ENCODE results near the gene GHITM. TPM values are rescaled to one million over a fixed set of nuclear protein-coding genes. Genes with fewer than 3 reads are reported as not detected.

The GHITM gene
- total and polyA plus RNA-seq, 7 donors = 140 to 618 (median 212) TPM

- Histone ChIP-seq H3K4me1 (no peaks in the 10 kb centered on the region), H3K9me3 (no peaks in the 10 kb centered on the region), H3K27me3 (peaks cover 0 to 4% (median 0%) of the 10 kb centered on the region in 3 donors), H3K4me3 (no peak overlapping the region), H3K27ac (no peak overlapping the region), H3K36me3 (no peaks in the 10 kb centered on the region)
- DNase-seq = no peak
- intact Hi-C loops (cut with DNase I) = no loop called here
- TF ChIP-seq POLR2A (IDR thresholded peaks at IDR 0.05) = no peak
- no peak for TF ChIP-seq CTCF (IDR thresholded peaks at IDR 0.05)
- TF ChIP-seq POLR2AphosphoS5 (IDR thresholded peaks at IDR 0.05) = no peak
- TF ChIP-seq EP300 (IDR thresholded peaks at IDR 0.05) = no peak
- WGBS, 2 donors = 16 to 61% methylated on average over 4 of the region's 4 CpGs
Measured at GRCh38 chr10:84184517-84184916, 45.2 kb downstream of the GHITM start.

- TF ChIP-seq EP300 (IDR thresholded peaks at IDR 0.05) (no peak), POLR2A (IDR thresholded peaks at IDR 0.05) (no peak), CTCF (IDR thresholded peaks at IDR 0.05) (no peak), POLR2AphosphoS5 (IDR thresholded peaks at IDR 0.05) (no peak)
- no peak overlapping the region for H3K27ac ChIP-seq
- no peaks in the 10 kb centered on the region for H3K4me1 ChIP-seq
- intact Hi-C loops (cut with DNase I) = no loop called here
- no peaks in the 10 kb centered on the region for H3K9me3 ChIP-seq
- H3K36me3 ChIP-seq = no peaks in the 10 kb centered on the region
- peaks cover 0 to 10% (median 0%) of the 10 kb centered on the region in 3 donors for H3K27me3 ChIP-seq
- 69 to 76% methylated on average over 11 of the region's 11 CpGs for WGBS, 2 donors
- no peak for DNase-seq
- no peak overlapping the region for H3K4me3 ChIP-seq
Measured at GRCh38 chr10:84185526-84186175, 46.3 kb downstream of the GHITM start.

GRCh38 chr10:84188815-84189214 is 49.5 kb downstream of the GHITM start:
- 15 to 58% methylated on average over 3 of the region's 3 CpGs for WGBS, 2 donors
- Histone ChIP-seq H3K27ac (no peak overlapping the region), H3K36me3 (no peaks in the 10 kb centered on the region), H3K4me1 (peaks cover 0 to under 1% (median 0%) of the 10 kb centered on the region in 4 donors), H3K9me3 (no peaks in the 10 kb centered on the region), H3K4me3 (no peak overlapping the region), H3K27me3 (peaks cover 0 to 25% (median 0%) of the 10 kb centered on the region in 3 donors)
- no peak for TF ChIP-seq POLR2A (IDR thresholded peaks at IDR 0.05)
- TF ChIP-seq EP300 (IDR thresholded peaks at IDR 0.05) = no peak
- TF ChIP-seq CTCF (IDR thresholded peaks at IDR 0.05) = no peak
- TF ChIP-seq POLR2AphosphoS5 (IDR thresholded peaks at IDR 0.05) = no peak
- DNase-seq = no peak
- intact Hi-C loops (cut with DNase I) = no loop called here

GRCh38 chr10:84190621-84191020 is 51.3 kb downstream of the GHITM start:
- Histone ChIP-seq H3K9me3 (no peaks in the 10 kb centered on the region), H3K4me3 (no peak overlapping the region), H3K36me3 (no peaks in the 10 kb centered on the region), H3K4me1 (peaks cover 0 to 18% (median 15%) of the 10 kb centered on the region in 4 donors), H3K27me3 (peaks cover 0 to 39% (median 14%) of the 10 kb centered on the region in 3 donors), H3K27ac (no peak overlapping the region)
- 78 to 94% methylated on average over 3 of the region's 3 CpGs for WGBS, 2 donors
- TF ChIP-seq CTCF (IDR thresholded peaks at IDR 0.05) = no peak
- no peak for TF ChIP-seq EP300 (IDR thresholded peaks at IDR 0.05)
- TF ChIP-seq POLR2AphosphoS5 (IDR thresholded peaks at IDR 0.05) = no peak
- TF ChIP-seq POLR2A (IDR thresholded peaks at IDR 0.05) = no peak
- intact Hi-C loops (cut with DNase I) = no loop called here
- peak; percentile 32 for DNase-seq

GRCh38 chr10:84191106-84191505 is 51.8 kb downstream of the GHITM start:
- no peak overlapping the region for H3K4me3 ChIP-seq
- 60 to 87% methylated on average over 5 of the region's 5 CpGs for WGBS, 2 donors
- intact Hi-C loops (cut with DNase I) = no loop called here
- DNase-seq = no peak
- no peak overlapping the region for H3K27ac ChIP-seq
- H3K36me3 ChIP-seq = no peaks in the 10 kb centered on the region
- H3K9me3 ChIP-seq = no peaks in the 10 kb centered on the region
- peaks cover 0 to 23% (median 19%) of the 10 kb centered on the region in 4 donors for H3K4me1 ChIP-seq
- H3K27me3 ChIP-seq = peaks cover 0 to 44% (median 14%) of the 10 kb centered on the region in 3 donors
- no peak for TF ChIP-seq CTCF (IDR thresholded peaks at IDR 0.05)
- TF ChIP-seq POLR2A (IDR thresholded peaks at IDR 0.05) = no peak
- no peak for TF ChIP-seq POLR2AphosphoS5 (IDR thresholded peaks at IDR 0.05)
- TF ChIP-seq EP300 (IDR thresholded peaks at IDR 0.05) = no peak
